Vagina (tissue), 2 donors: ENCODE measurements around the gene SMIM10. TPM values are rescaled to one million over a fixed set of nuclear protein-coding genes. Genes with fewer than 3 reads are reported as not detected.

ENCODE experiments used
- DNase-seq, 2 donors: peaks; one replicate each; pipeline ENCODE4 v3.0.0-alpha.2; 2017; ENCODE audit errors: extremely low spot score in 2 of 2
- H3K27ac ChIP-seq: fragments of 200-600 bp; sonication (generic); one replicate; pipeline ENCODE4 v1.5.1; 2019
- H3K27me3 ChIP-seq: fragments of 200-600 bp; sonication (generic); one replicate; pipeline ENCODE4 v1.5.1; 2019
- H3K36me3 ChIP-seq, 2 donors: fragments of 200-600 bp; sonication (generic); one replicate each; pipeline ENCODE4 v1.5.1; 2017 to 2019
- H3K4me1 ChIP-seq: fragments of 200-600 bp; sonication (generic); one replicate; pipeline ENCODE4 v1.5.1; 2019
- H3K4me3 ChIP-seq, 2 donors: fragments of 200-600 bp; sonication (generic); 1 replicate in 1 of 2; 2 replicates in 1 of 2; pipeline ENCODE4 v1.5.1; 2016 to 2019
- H3K9me3 ChIP-seq: fragments of 200-600 bp; sonication (generic); one replicate; pipeline ENCODE4 v1.5.1; 2019
- CTCF ChIP-seq, 3 experiments: fragments of 450-650 bp in 2 of 3; fragments of 200-600 bp in 1 of 3; sonication (generic) in 1 of 3; IDR thresholded peaks; one replicate each; pipeline ENCODE4 v1.5.1; 2017 to 2019; ENCODE audit warnings: antibody characterized with exemption in 3 of 3, mild to moderate bottlenecking in 2 of 3, moderate library complexity in 2 of 3
- POLR2A ChIP-seq, 2 donors: fragments of 450-650 bp; IDR thresholded peaks; one replicate each; pipeline ENCODE4 v1.6.1; 2017; ENCODE audit warnings: antibody characterized with exemption in 2 of 2, mild to moderate bottlenecking in 2 of 2, moderate library complexity in 2 of 2
- POLR2AphosphoS5 ChIP-seq, 2 donors: sonication (generic); formaldehyde crosslinking; IDR thresholded peaks; one replicate each; pipeline ENCODE4 v1.9.0; 2017; ENCODE audit warnings: antibody characterized with exemption in 2 of 2, mild to moderate bottlenecking in 2 of 2, low read depth in 1 of 2; ENCODE audit not compliant: insufficient read depth in 1 of 2
- intact Hi-C: fragments of 100-400 bp; cut with DNase I; formaldehyde crosslinking; loops from one replicate; pipeline ENCODE4 v1.15.1; 2023
- total RNA-seq: library from RNA; depleted of rRNA; stranded (reverse); fragments of >200 nt; gene quantifications from one replicate; pipeline ENCODE4 v1.2.3, GENCODE V29; 2016

SMIM10 gene
- total RNA-seq, 1 donor from 2014 or later = 13.8 TPM

GRCh38 chrX:134985479-134985878 lies 5.3 kb upstream of the SMIM10 start:
- Histone ChIP-seq H3K27me3 (no peaks in the 10 kb centered on the region), H3K9me3 (no peaks in the 10 kb centered on the region), H3K4me3 (no peak overlapping the region), H3K36me3 (no peaks in the 10 kb centered on the region), H3K27ac (no peak overlapping the region), H3K4me1 (no peaks in the 10 kb centered on the region)
- DNase-seq = no peak
- no peak for TF ChIP-seq POLR2AphosphoS5 (IDR thresholded peaks at IDR 0.05; ENCODE audit: insufficient read depth in 1 of 2, low read depth in 1 of 2)
- no peak for TF ChIP-seq POLR2A (IDR thresholded peaks at IDR 0.05)
- TF ChIP-seq CTCF (IDR thresholded peaks at IDR 0.05) = no peak
- intact Hi-C loops = no loop called here

GRCh38 chrX:134990475-134990800 lies 353 bp upstream of the SMIM10 start:
- no peaks in the 10 kb centered on the region for H3K36me3 ChIP-seq
- intact Hi-C loops = no loop called here
- no peaks in the 10 kb centered on the region for H3K27me3 ChIP-seq
- H3K4me3 ChIP-seq = peak overlapping the region; percentile 42 to 53
- no peak for DNase-seq
- no peak for TF ChIP-seq CTCF (IDR thresholded peaks at IDR 0.05)
- no peak for TF ChIP-seq POLR2A (IDR thresholded peaks at IDR 0.05)
- no peak for TF ChIP-seq POLR2AphosphoS5 (IDR thresholded peaks at IDR 0.05; ENCODE audit: insufficient read depth in 1 of 2, low read depth in 1 of 2)
- no peaks in the 10 kb centered on the region for H3K9me3 ChIP-seq
- peak overlapping the region; percentile 63 for H3K27ac ChIP-seq
- H3K4me1 ChIP-seq = no peaks in the 10 kb centered on the region

- Histone ChIP-seq H3K27ac (no peak overlapping the region), H3K4me1 (no peaks in the 10 kb centered on the region), H3K36me3 (no peaks in the 10 kb centered on the region), H3K9me3 (no peaks in the 10 kb centered on the region), H3K27me3 (no peaks in the 10 kb centered on the region), H3K4me3 (no peak overlapping the region)
- TF ChIP-seq POLR2AphosphoS5 (IDR thresholded peaks at IDR 0.05; ENCODE audit: insufficient read depth in 1 of 2, low read depth in 1 of 2) = no peak
- no peak for TF ChIP-seq CTCF (IDR thresholded peaks at IDR 0.05)
- TF ChIP-seq POLR2A (IDR thresholded peaks at IDR 0.05) = no peak
- intact Hi-C loops = no loop called here
- no peak for DNase-seq
Observed at GRCh38 chrX:134997646-134998045, 6.9 kb downstream of the SMIM10 start.

GRCh38 chrX:134998246-134998645 lies 7.5 kb downstream of the SMIM10 start:
- no peak overlapping the region for H3K27ac ChIP-seq
- H3K4me3 ChIP-seq = no peak overlapping the region
- no peaks in the 10 kb centered on the region for H3K36me3 ChIP-seq
- no peaks in the 10 kb centered on the region for H3K9me3 ChIP-seq
- no peaks in the 10 kb centered on the region for H3K4me1 ChIP-seq
- intact Hi-C loops = no loop called here
- no peak for DNase-seq
- H3K27me3 ChIP-seq = no peaks in the 10 kb centered on the region
- TF ChIP-seq CTCF (IDR thresholded peaks at IDR 0.05) (no peak), POLR2A (IDR thresholded peaks at IDR 0.05) (no peak), POLR2AphosphoS5 (IDR thresholded peaks at IDR 0.05; ENCODE audit: insufficient read depth in 1 of 2, low read depth in 1 of 2) (no peak)

GRCh38 chrX:134999469-134999868 lies 8.7 kb downstream of the SMIM10 start:
- Histone ChIP-seq H3K27ac (peak overlapping the region; percentile 37), H3K36me3 (no peaks in the 10 kb centered on the region), H3K4me3 (no peak overlapping the region), H3K4me1 (peaks cover 1% of the 10 kb centered on the region), H3K9me3 (no peaks in the 10 kb centered on the region), H3K27me3 (no peaks in the 10 kb centered on the region)
- DNase-seq = no peak
- TF ChIP-seq CTCF (IDR thresholded peaks at IDR 0.05) = peak in 2 of 3 experiments; percentile 19 to 26
- TF ChIP-seq POLR2AphosphoS5 (IDR thresholded peaks at IDR 0.05; ENCODE audit: insufficient read depth in 1 of 2, low read depth in 1 of 2) = no peak
- no peak for TF ChIP-seq POLR2A (IDR thresholded peaks at IDR 0.05)
- intact Hi-C loops = no loop called here
